ENCODE data around the gene GRID1. TPM values are rescaled to one million over a fixed set of nuclear protein-coding genes. Genes with fewer than 3 reads are reported as not detected.

Gene GRID1
- total RNA-seq, 1 donor from 2014 or later = 2.7 TPM

DNA sequence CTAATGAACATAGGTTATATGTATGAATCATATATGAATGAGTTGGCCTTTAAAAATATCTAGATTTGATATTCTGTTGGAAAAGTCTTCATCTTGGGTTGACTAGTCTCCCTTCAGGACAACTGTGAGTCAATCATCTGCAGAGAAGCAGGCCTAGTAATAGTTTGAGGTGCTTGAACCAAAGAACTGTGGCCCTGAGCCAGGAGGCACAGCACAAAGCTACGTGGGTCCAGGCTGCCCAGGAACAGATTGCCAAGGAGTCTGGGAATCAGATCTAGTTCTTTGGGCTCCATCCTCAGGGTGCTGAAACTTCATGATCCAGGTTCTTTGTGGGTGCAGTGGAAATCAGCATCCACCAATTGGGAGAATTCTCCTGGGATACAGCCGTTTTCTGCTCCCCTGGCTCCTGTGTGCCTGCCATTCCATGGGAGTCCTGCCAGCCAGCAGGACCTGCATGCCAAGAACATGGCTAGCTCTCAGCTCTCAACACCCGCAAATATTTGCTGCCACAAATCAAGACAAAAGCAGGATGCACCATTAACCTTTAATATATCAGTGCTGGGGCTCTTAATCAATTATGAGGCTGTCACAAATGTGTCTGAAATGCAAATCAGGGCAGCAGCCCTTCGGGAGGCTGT, 709.0 kb downstream of the GRID1 start:
- no peak for DNase-seq (ENCODE audit: low spot score)

DNA sequence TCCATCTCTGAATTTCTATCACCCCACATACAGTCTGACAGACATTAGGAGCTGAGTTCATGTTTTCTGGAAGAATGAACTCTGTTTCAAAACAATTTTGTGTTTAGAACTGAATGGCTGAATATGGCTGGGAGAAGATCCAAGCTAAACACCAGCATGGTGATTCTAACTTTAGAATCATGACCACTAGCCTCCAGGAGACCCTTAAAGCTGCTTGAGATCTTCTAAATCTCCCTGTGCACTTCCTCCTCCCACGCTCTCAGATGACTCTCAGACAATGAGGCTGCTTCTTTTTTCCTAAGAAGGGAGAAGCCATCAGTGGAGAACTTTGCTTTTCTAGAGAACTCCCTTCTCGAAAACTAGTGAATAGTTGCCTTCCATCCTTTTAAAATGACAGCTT, 711.2 kb downstream of the GRID1 start:
- no peak for DNase-seq (ENCODE audit: low spot score)

DNA sequence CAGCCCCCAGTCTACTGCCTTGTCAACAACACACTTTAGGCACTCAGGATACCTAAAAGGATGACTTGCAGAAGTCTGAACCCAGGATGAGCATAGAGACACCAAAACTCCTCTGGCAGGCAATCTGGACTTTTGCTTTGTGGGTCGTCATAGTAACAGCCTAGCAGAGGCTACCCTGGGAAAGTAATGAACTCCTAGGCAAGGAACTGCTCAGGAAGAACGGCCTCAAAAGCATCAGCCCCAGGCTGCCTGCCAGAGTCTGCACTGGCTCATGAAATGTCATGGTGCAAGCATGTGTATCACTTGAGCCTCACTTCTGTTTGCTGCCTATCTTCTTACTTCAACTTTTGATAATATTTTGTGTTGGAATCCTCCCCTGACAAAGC, 715.1 kb downstream of the GRID1 start:
- DNase-seq (ENCODE audit: low spot score) = no peak

DNA sequence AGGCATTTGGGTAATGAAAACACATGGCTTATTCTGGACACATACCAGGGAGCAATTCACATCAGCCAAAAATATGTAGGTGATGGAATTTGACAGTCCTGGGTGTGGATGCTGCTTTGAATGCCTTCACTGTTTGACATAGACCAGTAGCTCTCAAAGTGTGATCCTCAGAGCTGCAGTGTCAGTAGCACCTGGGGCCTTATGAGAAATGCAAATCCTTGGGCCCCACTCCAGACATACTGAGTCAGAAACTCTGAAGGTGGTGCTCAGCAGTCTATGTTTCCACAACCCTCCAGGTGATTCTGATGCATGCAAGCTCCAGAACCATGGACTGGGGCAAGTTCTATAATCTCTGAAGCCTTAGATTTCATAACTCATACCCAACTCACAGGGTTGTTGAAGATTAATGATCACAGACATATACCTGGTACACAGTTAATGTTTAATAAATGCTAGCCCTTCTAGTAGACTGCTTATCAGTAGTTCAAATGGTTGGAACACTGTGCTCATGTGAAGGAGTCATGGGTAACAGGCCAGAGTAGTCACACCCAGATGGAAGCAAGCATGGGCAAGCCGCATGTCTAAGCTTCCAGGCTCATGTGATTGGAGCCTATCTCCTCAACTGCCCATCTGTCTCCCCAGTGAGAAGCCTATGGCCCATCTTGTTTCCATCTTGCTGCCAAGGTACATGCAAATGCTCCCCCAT, 715.7 kb downstream of the GRID1 start:
- no peak for DNase-seq (ENCODE audit: low spot score)

DNA sequence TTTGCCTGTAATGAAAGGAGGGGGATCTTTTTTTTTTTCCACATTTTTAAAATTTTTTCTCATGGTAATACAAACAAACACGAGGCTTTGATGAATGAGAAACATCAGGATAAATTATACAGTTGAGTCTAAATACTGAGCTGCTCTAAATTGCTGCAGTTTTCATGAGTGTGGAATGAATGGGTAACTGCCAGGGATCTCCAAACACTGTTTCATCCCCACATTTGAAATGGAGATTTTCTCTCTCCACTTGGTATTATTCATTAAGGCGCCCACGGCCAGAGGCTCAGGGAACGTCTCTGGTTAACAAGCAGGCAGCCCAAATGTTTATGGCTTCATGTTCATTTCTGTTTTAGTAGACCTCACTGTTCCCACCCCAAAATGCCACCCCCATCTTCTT, 717.1 kb downstream of the GRID1 start:
- no peak for DNase-seq (ENCODE audit: low spot score)

DNA sequence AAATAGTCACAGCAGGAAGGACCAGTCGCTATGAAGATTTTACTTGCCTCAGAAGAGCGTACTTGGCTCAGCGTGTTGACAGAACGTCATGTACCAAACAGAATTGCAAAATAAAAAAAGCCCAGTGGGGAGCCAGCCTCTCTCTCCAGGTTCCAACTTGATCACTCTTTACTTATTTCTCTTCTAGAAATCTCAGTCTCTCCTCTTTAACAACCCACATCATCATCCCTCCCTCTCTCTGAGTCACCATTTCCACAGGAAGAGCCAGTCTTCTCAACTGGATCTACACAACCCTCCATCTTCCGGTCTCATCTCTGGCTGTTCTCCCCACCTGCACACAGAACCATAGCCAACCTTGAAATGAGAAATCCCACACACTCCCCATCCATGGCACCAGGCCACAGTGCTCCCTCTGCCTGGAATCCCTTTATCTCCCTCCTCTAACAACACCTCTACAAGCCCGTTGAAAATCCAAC, 718.3 kb downstream of the GRID1 start:
- no peak for DNase-seq (ENCODE audit: low spot score)

DNA sequence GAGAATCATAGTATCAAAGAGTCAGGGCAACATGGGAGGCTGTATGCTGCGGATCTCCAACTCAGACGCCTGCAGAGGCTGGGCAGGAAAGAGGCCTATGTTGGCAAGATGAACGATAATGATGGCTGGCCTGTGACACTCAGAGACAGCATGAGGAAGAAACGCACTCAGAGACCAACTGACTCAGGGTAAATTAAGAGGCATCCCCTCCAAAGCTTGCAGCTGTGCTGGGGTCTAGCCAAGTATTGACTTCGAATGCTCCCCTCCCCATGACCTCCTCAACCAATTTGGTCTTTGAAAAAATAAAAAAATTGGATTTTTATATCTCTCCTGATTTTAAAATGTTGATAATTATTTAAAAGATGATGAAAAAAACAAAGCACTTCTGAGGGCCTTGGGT, 718.9 kb downstream of the GRID1 start:
- no peak for DNase-seq (ENCODE audit: low spot score)

DNA sequence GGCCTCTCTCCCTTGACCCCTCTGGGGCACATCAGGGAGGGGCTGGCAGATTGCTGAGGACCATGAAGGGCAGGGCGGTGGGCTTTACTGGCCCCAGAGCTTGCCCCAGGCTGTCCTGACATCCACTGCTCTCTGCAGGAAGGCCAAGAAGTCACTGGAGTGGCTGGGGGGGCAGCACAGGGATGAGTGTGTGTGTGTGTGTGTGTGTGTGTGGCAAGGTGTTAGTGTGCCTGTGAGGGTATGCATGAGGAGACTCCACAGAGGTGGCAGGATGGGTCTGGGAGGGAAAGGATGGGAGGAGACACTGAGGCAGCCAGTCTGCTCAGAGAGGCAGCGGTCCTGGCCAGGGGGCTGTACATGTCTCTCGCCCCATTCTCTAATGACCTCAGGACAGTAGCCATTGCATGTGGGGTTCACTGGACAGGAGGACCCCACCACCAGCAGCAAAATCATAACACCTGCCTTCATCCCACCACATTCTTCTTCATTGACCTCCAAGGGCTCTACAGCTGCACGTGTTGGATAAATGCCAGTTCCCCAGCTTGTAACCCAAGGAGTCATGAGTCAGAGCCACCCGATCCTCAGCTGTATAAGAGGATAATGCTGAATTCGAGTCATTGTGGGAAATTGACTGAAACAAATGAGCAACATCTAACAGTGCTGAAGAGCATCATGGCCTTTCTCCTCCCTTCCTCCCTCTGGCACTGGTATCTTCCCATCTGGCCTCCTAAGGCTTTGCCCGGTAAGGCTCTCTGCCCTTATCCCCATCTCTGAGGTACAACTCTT, 720.5 kb downstream of the GRID1 start:
- no peak for DNase-seq (ENCODE audit: low spot score)

DNA sequence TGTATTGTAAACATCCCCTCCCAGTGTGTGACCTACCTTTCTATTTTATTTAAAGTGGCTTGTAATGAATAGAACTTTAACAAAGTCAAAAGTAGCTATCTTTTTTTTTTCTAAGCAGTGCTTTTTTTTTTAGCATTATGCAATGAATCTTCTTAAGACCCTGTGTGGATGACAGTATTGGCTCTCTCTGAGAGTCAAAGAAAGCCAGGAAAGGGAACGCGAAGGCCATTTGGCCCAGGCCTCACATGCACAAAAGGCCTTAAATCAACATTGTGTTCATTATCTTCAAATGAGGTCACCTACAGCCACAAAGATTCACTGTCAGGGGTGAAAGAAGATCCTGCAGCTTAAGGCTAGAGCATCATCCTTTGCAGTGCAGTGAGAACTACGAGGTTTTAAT, 721.5 kb downstream of the GRID1 start:
- no peak for DNase-seq (ENCODE audit: low spot score)

DNA sequence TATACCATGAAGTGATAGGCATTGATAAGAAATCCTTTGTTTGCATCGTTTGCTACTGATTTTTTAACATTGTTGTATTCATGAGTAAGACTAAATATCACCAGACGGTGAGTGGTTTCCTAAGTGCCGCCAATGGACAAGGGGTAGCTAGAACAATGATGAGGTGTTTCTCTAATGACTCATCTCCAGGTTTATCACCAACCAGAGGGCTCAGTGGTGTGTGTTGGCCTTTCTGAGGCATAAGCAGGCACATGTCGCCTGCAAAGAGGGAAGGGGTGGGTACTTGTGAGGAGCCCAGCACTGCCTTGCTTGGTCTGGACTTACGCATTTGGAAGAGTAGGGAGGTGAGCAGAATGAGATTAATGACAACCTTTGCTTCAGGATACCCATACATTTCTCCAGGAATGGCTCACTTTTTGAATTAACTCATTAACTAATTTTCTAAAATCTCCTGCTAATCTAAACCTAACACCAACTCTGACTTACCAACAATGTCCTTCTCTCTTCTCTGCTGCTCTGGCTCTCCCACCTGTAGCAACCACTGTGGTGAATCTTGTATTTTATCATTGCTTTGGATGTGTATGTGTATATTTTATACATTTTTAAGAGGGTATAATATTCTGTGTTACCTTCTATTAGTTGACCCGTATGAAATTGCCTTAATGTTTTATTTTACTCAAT, 722.6 kb downstream of the GRID1 start:
- DNase-seq (ENCODE audit: low spot score) = no peak

DNA sequence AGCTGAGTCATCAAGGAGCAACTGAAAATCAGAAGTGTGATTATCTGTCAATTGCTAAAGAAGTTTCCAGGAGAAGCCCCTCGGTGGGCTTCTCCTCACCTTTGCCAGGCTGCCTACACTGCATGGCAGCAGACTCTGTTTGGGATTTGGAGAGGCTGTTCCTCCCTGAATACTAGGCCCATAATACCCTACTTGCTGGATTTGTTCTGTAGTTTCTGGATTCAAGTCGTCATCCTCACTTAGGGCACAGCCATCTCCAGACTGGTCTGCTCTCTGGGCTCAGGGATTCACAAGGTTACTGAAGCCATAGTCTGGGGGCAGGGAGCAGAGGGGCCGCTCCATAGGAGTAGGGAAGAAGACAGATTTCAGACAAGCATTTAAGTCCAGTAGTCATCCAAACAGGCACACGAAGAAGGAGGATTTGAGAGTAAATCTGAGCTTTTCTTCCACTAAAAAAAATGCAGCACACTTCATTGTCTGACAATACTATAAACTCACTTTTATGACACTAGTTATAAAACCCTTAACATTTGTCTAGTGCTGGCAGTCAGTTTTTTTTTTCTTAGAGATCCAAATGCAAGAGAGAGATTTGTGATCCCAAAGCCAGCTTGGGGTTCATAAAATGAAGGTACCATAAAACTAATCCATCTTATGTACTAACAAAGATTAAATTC, 723.3 kb downstream of the GRID1 start:
- DNase-seq (ENCODE audit: low spot score) = no peak

DNA sequence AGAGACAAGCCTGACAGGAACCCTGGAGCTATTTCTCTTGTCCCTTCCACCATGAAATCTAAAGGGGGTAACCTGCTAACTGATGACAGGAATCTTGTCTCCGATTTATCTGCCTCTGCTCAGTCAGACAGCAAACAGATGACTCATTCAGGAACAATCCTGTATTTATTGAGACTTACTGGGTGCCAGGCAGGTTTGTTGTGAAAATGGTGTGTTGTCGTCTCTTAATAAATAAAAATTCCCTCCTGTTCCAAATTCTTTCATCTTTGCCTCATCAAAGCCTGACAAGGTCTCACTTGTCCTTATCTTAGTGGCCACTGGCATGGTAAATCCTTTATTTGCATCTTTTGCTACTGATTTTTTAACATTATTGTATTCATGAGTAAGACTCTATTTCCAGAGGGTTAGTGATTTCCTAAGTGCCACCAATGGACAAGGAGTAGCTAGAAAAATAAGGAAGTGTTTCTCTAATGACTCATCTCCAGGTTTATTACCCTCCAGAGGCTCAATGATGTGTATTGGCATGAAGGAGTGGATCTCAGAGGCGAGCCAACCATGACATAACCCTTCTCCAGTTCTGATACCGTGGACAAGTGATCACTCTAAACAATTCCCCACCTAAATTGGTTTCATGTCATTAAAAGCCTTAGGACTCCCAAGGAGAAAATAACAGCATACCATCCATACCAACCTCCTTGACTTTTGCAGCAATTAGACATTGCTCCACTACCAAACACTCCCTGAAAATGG, 724.0 kb downstream of the GRID1 start:
- no peak for DNase-seq (ENCODE audit: low spot score)

DNA sequence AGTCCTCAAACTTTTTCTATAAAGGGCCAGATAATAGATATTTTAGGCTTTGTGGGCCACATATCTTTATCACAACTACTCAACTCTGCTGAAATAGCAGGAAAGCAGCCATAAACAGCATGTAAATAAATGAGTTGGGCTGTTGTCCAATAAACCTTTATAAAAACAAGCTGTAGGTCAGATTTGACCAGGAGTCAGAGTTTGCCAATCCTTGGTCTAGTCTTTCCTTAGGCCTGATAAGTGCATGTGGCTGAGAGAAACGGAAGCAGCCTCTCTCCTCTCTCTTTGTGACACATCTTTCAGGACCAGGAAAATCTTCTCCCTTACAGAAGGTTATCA, 724.5 kb downstream of the GRID1 start:
- DNase-seq (ENCODE audit: low spot score) = no peak

DNA sequence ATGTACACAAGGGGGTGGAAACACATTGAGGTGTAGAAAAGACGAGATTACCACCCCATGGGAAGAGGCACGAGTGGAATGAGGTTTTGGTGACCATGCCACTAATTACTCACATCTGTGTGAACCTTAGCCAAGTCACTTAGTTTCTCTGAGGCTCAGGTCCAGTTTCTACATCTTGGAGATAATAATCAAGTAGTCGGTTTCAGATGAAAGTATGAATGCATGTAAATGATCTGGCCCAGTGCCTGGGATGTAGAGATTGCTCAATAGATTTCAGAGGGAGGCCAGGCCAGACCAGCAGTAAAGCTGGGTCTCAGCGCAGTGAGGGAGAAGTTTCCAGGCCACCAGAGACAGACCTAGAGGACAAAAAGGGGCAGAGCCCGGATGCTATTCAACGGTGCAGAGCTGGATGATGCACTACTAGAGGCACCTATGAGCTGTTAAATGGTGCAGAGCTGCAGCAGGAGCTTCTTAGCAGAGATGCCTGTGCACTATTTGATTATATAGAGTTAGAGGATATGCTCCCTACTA, 725.1 kb downstream of the GRID1 start:
- no peak for DNase-seq (ENCODE audit: low spot score)

DNA sequence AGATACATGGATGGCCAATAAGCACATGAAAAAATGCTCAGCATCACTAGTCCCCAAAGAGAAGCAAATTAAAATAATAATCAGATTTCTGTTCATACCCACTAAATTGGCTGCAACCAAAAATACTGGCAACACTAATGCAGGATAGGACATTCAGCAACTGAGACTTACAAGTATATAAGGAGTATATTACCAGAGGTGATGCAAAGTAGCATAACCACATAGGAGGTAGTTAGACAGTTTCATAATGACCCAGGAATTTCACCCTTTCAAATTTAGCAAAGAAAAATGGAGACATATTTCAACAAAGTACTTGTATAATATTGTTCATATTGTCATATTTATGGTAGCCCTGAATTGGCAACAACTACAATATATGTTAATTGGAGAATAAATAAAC, 727.8 kb downstream of the GRID1 start:
- DNase-seq (ENCODE audit: low spot score) = no peak

DNA sequence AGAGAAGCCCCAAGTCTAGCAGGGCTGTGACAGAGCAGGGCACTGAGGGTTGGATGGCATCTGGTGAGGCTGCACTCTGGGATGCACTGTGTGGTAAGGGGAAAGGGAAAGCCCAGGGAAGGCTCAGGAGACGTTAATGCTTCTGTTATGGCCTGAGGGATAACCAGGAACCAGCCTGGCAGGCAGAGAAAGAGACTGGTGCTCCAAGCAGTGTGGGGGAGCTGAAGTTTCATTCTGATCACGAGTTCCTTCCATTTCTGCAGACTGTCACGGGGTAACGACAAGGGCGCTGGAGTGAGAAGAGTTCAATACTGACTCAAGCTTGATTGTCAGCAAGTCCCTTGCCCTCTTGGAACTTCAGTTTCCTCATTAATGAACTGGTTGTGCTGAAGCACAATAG, 730.9 kb downstream of the GRID1 start:
- no peak for DNase-seq (ENCODE audit: low spot score)

DNA sequence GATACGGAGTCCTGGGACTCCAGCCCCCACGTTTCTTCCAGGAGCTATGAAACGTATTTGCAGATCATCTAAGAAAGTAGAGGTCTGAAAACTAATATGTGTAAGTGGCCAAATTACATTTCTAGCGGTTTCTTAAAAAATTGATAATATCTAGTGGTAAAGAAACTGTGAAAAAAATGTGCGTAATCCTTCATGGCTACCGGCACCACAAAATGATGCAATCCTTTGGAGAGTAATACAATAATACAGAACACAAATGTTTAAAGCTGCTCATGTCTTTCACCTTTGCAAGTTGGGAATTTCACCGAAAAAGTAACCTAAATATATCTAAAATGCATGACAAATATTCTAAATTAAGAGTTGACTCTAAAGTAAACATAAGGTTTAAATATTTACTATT, 742.1 kb downstream of the GRID1 start:
- DNase-seq (ENCODE audit: low spot score) = no peak

DNA sequence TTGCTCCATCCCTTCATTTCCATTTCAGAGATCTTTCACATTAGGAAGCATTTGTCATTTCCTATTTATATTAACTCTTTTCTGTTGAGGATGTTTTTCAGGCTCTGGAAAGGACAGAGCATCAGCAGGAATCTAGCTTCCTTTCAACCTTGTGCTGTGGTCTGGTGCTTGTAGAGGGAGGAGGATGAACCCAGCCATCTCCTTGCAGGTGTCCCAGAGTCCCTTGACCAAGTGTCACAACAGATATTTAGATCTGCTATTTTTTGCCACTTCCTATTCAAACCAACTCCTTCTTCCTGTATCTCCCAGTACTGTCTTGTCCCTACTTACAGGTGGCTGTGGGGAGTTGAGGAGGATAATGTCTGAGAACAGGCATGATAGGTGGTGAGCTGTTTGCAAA, 742.8 kb downstream of the GRID1 start:
- DNase-seq (ENCODE audit: low spot score) = no peak

DNA sequence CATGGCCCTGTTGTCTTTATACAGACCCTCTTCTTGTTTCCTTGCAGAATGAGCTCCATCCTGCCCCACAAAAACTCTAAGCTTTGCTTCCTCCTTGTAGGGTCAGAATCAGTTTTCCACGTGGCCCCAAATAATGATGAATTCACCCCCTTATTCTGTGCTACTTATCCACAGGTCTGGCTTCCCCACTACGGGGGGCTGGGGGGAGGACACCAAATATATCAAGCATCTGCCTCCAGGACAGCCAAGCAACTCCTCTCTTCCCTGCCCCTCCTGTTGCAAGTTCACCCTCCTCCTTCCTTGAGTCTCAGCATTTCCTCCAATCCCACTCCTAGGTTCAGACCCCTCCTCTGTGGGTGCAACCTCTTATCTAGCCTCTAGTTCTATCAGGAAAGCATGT, 743.3 kb downstream of the GRID1 start:
- DNase-seq (ENCODE audit: low spot score) = no peak

DNA sequence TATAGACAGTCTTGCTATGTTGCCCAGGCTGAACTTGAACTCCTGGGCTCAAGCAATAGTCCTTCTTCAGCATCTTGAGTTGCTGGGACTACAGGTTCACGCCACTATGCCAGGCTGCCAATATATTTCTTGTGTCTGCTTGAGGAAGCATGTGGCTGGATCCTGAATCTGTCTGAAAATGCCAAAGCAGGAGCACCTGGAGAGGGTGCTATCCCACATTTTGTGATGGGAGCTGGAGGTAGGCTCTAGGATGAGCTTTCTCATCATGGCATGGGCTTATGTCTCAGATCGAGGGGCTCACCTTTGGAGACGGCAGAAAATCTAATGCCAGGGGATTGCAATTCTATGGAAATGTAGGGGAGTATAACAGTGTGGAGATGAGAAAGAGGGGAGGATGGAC, 744.2 kb downstream of the GRID1 start:
- DNase-seq (ENCODE audit: low spot score) = no peak

DNA sequence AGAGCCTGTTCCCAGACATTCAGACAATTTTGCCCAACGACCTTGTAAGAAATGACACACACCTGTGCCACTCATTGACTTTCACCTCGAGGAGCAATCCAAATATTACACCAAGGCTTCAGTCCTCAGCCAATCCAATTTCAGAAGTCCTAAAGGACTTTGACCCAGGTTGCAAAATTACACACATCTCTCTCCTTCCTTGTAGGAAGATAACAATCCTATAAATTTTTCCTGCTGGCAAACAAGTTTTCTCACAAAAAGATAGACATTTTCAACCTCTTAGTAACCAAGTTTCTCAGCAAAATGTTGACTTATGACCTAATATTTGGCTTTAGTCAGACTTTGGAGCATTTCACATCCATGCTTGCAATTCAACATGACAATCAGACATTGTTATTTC, 745.0 kb downstream of the GRID1 start:
- no peak for DNase-seq (ENCODE audit: low spot score)

All from ureter (tissue), 1 donor.